Muscle layer of colon (tissue), 2 donors: ENCODE measurements around the gene TEX14.
"Not testable (repeated sequence)": the region's sequence is repeated elsewhere in the genome, so short reads cannot be mapped to it uniquely, and the experiment has no call there.

Experiments used
- H3K27ac ChIP-seq: one replicate; pipeline ENCODE4 v1.7.0; 2013; ENCODE audit warnings: low read depth, mild to moderate bottlenecking, low read length, moderate library complexity
- H3K27me3 ChIP-seq, 2 donors: one replicate each; pipeline ENCODE4 v1.7.0; 2013; ENCODE audit warnings: low read length in 2 of 2, mild to moderate bottlenecking in 2 of 2; ENCODE audit not compliant: insufficient read depth in 2 of 2, control insufficient read depth in 1 of 2
- H3K36me3 ChIP-seq: one replicate; pipeline ENCODE4 v1.7.0; 2013; ENCODE audit warnings: mild to moderate bottlenecking, low read length; ENCODE audit not compliant: insufficient read depth
- H3K4me1 ChIP-seq: one replicate; pipeline ENCODE4 v1.7.0; 2013; ENCODE audit warnings: mild to moderate bottlenecking, low read length; ENCODE audit not compliant: insufficient read depth
- H3K4me3 ChIP-seq, 2 donors: one replicate each; pipeline ENCODE4 v1.7.0; 2013; ENCODE audit warnings: low read length in 2 of 2, low read depth in 1 of 2, mild to moderate bottlenecking in 1 of 2, moderate library complexity in 1 of 2
- H3K9ac ChIP-seq: one replicate; pipeline ENCODE4 v1.7.0; 2013; ENCODE audit warnings: low read length
- H3K9me3 ChIP-seq: one replicate; pipeline ENCODE4 v1.7.0; 2013; ENCODE audit warnings: mild to moderate bottlenecking, low read length
- donor health status: abdominal sarcoma.
- donor health status: Adenocarcinoma of cecum.

The TEX14 gene

GRCh38 chr17:58590377-58590776 is 101.5 kb downstream of the TEX14 start:
- no peak overlapping the region for H3K27ac ChIP-seq
- H3K4me3 ChIP-seq = no peak overlapping the region
- H3K9ac ChIP-seq = no peak overlapping the region
- H3K4me1 ChIP-seq = no peaks in the 10 kb centered on the region
- no peaks in the 10 kb centered on the region for H3K27me3 ChIP-seq
- no peaks in the 10 kb centered on the region for H3K9me3 ChIP-seq
- H3K36me3 ChIP-seq = no peaks in the 10 kb centered on the region

- no peak overlapping the region for H3K27ac ChIP-seq
- no peak overlapping the region for H3K9ac ChIP-seq
- no peak overlapping the region for H3K4me3 ChIP-seq
- H3K27me3 ChIP-seq = no peaks in the 10 kb centered on the region
- H3K36me3 ChIP-seq = no peaks in the 10 kb centered on the region
- no peaks in the 10 kb centered on the region for H3K4me1 ChIP-seq
- H3K9me3 ChIP-seq = no peaks in the 10 kb centered on the region
These were observed 104.1 kb downstream of the TEX14 start for GRCh38 chr17:58587713-58588117.

GRCh38 chr17:58586009-58586644 is 105.7 kb downstream of the TEX14 start:
- Histone ChIP-seq H3K4me1 (no peaks in the 10 kb centered on the region), H3K27me3 (no peaks in the 10 kb centered on the region), H3K9ac (no peak overlapping the region), H3K27ac (no peak overlapping the region), H3K36me3 (no peaks in the 10 kb centered on the region), H3K4me3 (no peak overlapping the region), H3K9me3 (no peaks in the 10 kb centered on the region)

- H3K4me3 ChIP-seq = no peak overlapping the region
- H3K9me3 ChIP-seq = no peaks in the 10 kb centered on the region
- no peak overlapping the region for H3K9ac ChIP-seq
- H3K27me3 ChIP-seq = no peaks in the 10 kb centered on the region
- no peak overlapping the region for H3K27ac ChIP-seq
- H3K36me3 ChIP-seq = no peaks in the 10 kb centered on the region
- no peaks in the 10 kb centered on the region for H3K4me1 ChIP-seq
These were observed 106.3 kb downstream of the TEX14 start for GRCh38 chr17:58585554-58585953.

- no peak overlapping the region for H3K4me3 ChIP-seq
- H3K27ac ChIP-seq = no peak overlapping the region
- H3K4me1 ChIP-seq = no peaks in the 10 kb centered on the region
- H3K9me3 ChIP-seq = no peaks in the 10 kb centered on the region
- H3K36me3 ChIP-seq = no peaks in the 10 kb centered on the region
- H3K9ac ChIP-seq = no peak overlapping the region
- no peaks in the 10 kb centered on the region for H3K27me3 ChIP-seq
These were observed 108.4 kb downstream of the TEX14 start for GRCh38 chr17:58583486-58583885.

- not testable (repeated sequence) for H3K27me3 ChIP-seq, H3K4me1 ChIP-seq, H3K27ac ChIP-seq, H3K36me3 ChIP-seq, H3K9me3 ChIP-seq, H3K9ac ChIP-seq, H3K4me3 ChIP-seq
These were observed 109.1 kb downstream of the TEX14 start for GRCh38 chr17:58582718-58583117.

- Histone ChIP-seq H3K36me3 (no peaks in the 10 kb centered on the region), H3K27me3 (no peaks in the 10 kb centered on the region), H3K4me1 (no peaks in the 10 kb centered on the region), H3K27ac (no peak overlapping the region), H3K9me3 (no peaks in the 10 kb centered on the region), H3K4me3 (no peak overlapping the region), H3K9ac (no peak overlapping the region)
These were observed 111.2 kb downstream of the TEX14 start for GRCh38 chr17:58580671-58581070.

- Histone ChIP-seq H3K4me3 (no peak overlapping the region), H3K27ac (no peak overlapping the region), H3K9ac (no peak overlapping the region), H3K27me3 (no peaks in the 10 kb centered on the region), H3K4me1 (no peaks in the 10 kb centered on the region), H3K9me3 (no peaks in the 10 kb centered on the region), H3K36me3 (no peaks in the 10 kb centered on the region)
These were observed 114.1 kb downstream of the TEX14 start for GRCh38 chr17:58577696-58578095.

GRCh38 chr17:58576679-58577367 is 115.0 kb downstream of the TEX14 start:
- no peak overlapping the region for H3K4me3 ChIP-seq

GRCh38 chr17:58575511-58575910 is 116.3 kb downstream of the TEX14 start:
- H3K4me3 ChIP-seq = no peak overlapping the region
- no peaks in the 10 kb centered on the region for H3K4me1 ChIP-seq
- no peaks in the 10 kb centered on the region for H3K36me3 ChIP-seq
- H3K9me3 ChIP-seq = no peaks in the 10 kb centered on the region
- H3K27ac ChIP-seq = no peak overlapping the region
- no peak overlapping the region for H3K9ac ChIP-seq
- no peaks in the 10 kb centered on the region for H3K27me3 ChIP-seq

More at GRCh38 chr17:58576679-58577367, 115.0 kb downstream of the TEX14 start:
- Histone ChIP-seq H3K9me3 (no peaks in the 10 kb centered on the region), H3K9ac (no peak overlapping the region), H3K27me3 (no peaks in the 10 kb centered on the region), H3K4me1 (no peaks in the 10 kb centered on the region), H3K27ac (no peak overlapping the region), H3K36me3 (no peaks in the 10 kb centered on the region)

GRCh38 chr17:58574025-58574424 is 117.8 kb downstream of the TEX14 start:
- Histone ChIP-seq H3K4me1 (no peaks in the 10 kb centered on the region), H3K27me3 (no peaks in the 10 kb centered on the region), H3K27ac (no peak overlapping the region), H3K4me3 (no peak overlapping the region), H3K9ac (no peak overlapping the region), H3K9me3 (no peaks in the 10 kb centered on the region), H3K36me3 (no peaks in the 10 kb centered on the region)

- Histone ChIP-seq H3K36me3 (no peaks in the 10 kb centered on the region), H3K9ac (no peak overlapping the region), H3K4me1 (no peaks in the 10 kb centered on the region), H3K27me3 (no peaks in the 10 kb centered on the region), H3K9me3 (no peaks in the 10 kb centered on the region), H3K4me3 (no peak overlapping the region), H3K27ac (no peak overlapping the region)
These were observed 119.0 kb downstream of the TEX14 start for GRCh38 chr17:58572846-58573245.
